Activated CD8-positive, alpha-beta memory T cell treated with anti-CD3 and anti-CD28 coated beads for 36 hours (primary cell): ENCODE results near the gene ERCC2. TPM values are rescaled to one million over a fixed set of nuclear protein-coding genes. Genes with fewer than 3 reads are reported as not detected.

Experiments used
- CTCF ChIA-PET: fragments of 350-600 bp; sonication (Branson Sonifier 250); formaldehyde crosslinking; loops from one replicate; lab custom pipeline; 2021; ENCODE audit warnings: antibody characterized with exemption; lab: Charles Lee
- POLR2A ChIA-PET: fragments of 350-600 bp; sonication (Branson Sonifier 250); formaldehyde crosslinking; loops from one replicate; lab custom pipeline; 2021; ENCODE audit warnings: antibody characterized with exemption; lab: Charles Lee
- total RNA-seq, 2 experiments: library from RNA; stranded (reverse); gene quantifications; one replicate each; pipeline ENCODE4 v1.2.3, GENCODE V29; 2021

ERCC2 gene
- total RNA-seq, 2 experiments from 2014 or later: 23.8 to 27.0 TPM

DNA sequence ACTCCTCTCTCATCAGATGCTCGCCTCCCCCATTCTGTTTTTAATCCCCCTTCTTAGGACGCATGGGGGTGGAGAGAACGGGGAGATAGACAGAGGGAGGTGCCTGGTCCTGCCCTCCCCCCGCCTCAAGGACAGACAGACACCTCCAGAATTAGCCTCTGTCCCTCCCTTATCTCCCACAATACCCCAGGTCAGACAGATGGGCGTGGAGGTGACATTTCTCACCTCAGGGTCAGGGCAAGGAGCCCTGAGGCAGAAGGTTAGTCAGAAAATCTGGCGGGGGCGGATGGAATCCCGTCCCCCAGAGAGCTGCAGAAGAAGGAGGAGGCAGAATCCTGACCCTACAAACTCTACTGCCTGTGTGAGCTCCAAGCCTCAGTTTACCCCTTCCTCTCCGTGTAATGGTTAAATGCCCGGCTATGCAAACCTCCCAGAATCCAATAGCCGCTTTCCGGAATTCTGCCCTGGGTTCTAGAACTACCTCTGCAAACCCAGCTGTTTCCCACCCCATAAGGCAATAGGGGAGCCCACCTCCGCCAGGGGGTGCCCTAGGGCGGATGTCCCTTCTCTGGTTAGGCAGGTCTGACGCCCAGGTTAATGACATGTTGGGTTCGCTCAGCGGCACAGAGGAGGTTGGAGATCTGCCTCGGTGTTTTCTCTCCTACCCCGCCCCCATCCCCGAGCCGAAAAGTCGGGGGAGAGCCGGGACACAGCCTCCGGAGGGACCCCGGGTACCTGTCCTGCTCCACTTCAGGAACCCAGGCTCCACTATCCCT is 33.6 kb upstream of the ERCC2 start:
- CTCF ChIA-PET: interaction anchor here (1.0 to 6.0 kb wide), 7 partner anchors 10 to 85 kb away, joined by 3 to 28 read pairs (median 5); partner anchors contain the start of gene ERCC2

GRCh38 chr19:45403272-45403671 is 32.9 kb upstream of the ERCC2 start:
- CTCF ChIA-PET: interaction anchor here (0.6 to 6.0 kb wide), 8 partner anchors 25 to 1969 kb away, joined by 3 to 28 read pairs (median 4); partner anchors contain the start of gene ERCC2
- POLR2A ChIA-PET: no interaction called here

More for the DNA sequence above, 33.6 kb upstream of the ERCC2 start:
- POLR2A ChIA-PET: no interaction called here

- ChIA-PET POLR2A (no interaction called here), CTCF (interaction anchor here (0.6 to 6.0 kb wide), 9 partner anchors 9 to 1968 kb away, joined by 3 to 28 read pairs (median 4); partner anchors contain the start of gene ERCC2)
Observed at GRCh38 chr19:45402298-45403061, 32.1 kb upstream of the ERCC2 start.

- CTCF ChIA-PET: interaction anchor here (0.6 to 6.0 kb wide), 8 partner anchors 8 to 366 kb away, joined by 3 to 28 read pairs (median 4); partner anchors contain the start of gene ERCC2
- POLR2A ChIA-PET: no interaction called here
Observed at GRCh38 chr19:45401815-45402214, 31.4 kb upstream of the ERCC2 start.

DNA sequence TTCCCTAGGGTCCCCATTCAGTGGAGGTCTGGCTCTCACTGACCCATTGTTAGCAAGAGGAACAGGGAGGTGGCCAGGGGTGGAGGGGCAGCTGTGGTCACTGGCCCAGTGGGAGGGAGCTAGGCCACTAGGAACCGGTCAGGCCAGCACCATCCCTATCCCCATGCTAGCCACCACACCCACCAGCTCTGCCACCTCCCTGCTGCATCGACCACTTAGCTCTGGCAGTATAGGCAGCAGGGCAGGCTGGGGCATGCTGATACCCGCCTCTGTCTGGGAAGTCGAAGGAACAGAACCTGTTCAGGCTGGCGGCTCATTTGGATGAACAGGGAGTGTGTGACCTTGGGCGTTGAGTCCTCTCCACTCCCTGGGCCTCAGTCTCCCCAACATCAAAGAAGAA is 29.8 kb upstream of the ERCC2 start:
- ChIA-PET POLR2A (no interaction called here), CTCF (interaction anchor here (0.6 to 6.0 kb wide), 5 partner anchors 40 to 560 kb away, joined by 3 to 28 read pairs (median 3); no protein-coding TSS in a partner anchor)

- POLR2A ChIA-PET: interaction anchor here (0.6 kb wide), 1 partner anchor 242 kb away, joined by 3 read pairs; no protein-coding TSS in a partner anchor
- CTCF ChIA-PET: interaction anchor here (1.1 kb wide), 1 partner anchor 12 kb away, joined by 3 read pairs; no protein-coding TSS in a partner anchor
Observed at GRCh38 chr19:45395821-45396617, 25.6 kb upstream of the ERCC2 start.

DNA sequence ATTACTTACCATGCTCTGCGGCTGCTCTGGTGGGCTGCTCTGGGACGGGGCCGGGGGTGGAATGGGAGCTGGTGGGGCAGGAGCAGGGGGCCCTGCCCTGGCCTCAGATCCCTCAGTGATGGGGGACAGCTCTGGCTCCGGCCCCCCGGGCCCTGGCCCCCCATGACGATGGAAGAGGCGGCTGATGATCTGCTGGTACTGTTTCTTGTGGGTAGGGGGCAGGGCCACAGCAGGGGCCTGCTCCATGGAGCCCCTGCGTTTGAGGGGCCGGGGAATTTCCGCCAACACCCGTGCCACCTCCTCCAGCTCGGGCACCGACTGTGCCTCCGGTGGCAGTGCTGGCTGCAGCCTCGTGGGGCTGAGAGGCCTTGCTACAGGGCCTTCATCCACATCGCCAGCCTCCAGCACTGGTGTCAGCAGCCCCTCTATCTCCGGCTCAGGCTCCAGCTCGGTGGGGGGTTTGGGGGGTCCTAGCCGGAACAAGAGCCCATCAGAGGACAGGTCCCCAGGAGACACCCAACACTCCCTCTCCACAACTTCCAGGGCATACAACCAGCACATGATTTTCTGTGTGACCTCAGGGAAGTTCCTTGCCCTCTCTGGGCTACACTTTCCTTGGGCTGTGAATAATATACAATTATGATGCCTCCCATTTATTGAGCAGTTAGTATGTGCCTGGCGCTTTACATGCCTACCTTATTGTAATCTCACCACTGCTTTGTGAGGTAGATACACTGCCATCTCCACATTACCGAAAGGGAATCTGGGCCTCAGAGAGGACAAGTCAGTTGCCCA is 21.7 kb upstream of the ERCC2 start:
- ChIA-PET CTCF (no interaction called here), POLR2A (no interaction called here)

DNA sequence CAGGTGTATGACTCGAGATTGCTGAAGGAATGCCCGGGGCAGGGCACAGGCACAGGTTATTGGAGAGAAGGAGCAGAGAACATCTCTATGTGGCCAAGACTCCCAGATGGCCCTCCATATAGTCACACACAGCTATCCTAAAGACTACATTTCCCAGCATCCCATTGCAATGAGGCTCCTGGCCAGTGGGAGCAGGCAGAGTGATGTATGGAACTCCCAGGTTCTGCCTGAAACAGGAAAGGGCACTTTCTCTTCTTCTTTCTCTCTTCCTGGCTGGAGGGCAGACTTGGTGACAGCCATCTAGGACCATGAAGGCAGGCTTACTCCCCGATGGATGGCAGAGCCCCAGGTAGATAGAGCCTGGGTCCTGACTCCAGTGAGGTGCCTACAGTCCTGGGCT is 21.0 kb upstream of the ERCC2 start:
- CTCF ChIA-PET: no interaction called here

DNA sequence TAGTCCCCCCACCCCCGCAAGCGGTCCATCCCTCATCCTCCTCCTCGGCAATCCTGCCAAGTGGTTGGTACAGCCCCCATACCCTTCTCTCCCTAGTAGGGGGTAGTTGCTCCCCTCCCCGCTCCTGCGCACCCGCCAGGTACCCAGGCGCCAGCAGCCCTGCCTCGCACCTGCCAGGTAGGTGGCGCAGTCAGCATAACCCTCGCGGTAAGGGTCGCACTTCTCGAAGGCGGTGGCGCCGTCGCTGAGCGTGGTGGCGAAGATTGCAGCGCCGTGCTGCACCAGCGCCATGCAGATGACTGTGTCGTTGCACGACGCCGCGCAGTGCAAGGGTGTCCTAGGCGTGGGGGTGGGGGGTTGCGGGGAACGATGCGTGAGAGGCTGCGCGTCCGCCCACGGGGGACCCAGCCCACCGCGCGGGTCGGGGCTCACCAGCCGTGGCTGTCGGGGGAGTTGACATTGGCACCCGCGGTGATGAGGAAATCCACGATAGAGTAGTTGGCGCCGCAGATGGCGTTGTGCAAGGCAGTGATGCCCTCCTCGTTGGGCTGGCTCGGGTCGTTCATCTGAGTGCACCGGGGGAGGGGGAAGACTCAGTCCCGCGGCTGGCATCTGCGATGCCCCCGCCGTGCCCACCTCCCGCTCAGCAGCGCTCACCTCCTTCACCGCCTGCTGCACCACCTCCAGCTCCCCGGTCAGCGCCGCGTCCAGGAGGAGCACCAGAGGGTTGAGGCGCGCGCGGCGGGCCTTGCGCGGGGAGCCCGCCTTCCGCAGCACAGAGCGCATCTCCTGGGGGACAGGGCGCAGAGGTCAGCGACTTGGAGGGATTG is 15.2 kb upstream of the ERCC2 start:
- CTCF ChIA-PET: interaction anchor here (0.6 kb wide), 1 partner anchor 300 kb away, joined by 4 read pairs; no protein-coding TSS in a partner anchor
- POLR2A ChIA-PET: no interaction called here

More for the DNA sequence above, 21.0 kb upstream of the ERCC2 start:
- POLR2A ChIA-PET: no interaction called here

DNA sequence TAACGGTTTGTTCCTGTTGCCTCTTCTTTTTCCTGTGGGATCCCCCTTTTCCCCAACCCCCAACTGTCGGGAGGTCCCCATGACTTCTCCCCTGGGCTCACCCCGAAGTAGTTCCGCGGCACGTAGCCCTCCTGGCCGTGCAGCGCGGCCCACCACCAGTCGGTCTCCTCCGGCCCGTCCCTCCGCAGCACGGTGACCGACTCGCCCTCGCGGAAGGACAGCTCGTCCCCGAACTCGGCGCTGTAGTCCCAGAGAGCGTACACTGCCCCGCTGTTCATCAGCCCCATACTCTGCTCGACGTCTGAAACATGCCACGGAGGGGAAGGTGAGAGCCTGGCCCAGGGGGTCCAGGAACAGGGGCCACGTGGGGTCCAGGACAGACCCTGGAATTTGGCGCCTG is 12.1 kb upstream of the ERCC2 start:
- CTCF ChIA-PET: no interaction called here
- POLR2A ChIA-PET: no interaction called here

DNA sequence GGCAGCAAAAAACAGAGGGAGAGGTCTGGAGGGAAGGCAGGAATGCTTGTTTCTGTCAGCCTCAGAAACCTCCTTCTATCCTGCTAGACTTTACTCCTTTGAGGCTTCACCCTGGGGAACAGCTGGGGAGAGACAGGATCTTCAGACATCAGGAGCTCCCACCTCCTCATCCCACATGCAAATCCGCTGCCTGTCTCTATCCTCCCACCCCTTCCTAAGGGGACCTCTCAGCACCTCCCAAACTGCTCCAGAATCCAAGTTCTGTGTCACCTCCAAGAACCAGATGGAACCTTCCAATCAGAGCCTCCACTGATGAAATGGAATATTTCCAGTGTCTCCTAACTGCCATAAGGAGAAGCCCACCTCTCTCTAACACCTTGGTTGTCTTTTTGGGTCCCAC is 9.7 kb upstream of the ERCC2 start:
- POLR2A ChIA-PET: no interaction called here
- CTCF ChIA-PET: interaction anchor here (1.2 kb wide), 1 partner anchor 105 kb away, joined by 3 read pairs; no protein-coding TSS in a partner anchor

DNA sequence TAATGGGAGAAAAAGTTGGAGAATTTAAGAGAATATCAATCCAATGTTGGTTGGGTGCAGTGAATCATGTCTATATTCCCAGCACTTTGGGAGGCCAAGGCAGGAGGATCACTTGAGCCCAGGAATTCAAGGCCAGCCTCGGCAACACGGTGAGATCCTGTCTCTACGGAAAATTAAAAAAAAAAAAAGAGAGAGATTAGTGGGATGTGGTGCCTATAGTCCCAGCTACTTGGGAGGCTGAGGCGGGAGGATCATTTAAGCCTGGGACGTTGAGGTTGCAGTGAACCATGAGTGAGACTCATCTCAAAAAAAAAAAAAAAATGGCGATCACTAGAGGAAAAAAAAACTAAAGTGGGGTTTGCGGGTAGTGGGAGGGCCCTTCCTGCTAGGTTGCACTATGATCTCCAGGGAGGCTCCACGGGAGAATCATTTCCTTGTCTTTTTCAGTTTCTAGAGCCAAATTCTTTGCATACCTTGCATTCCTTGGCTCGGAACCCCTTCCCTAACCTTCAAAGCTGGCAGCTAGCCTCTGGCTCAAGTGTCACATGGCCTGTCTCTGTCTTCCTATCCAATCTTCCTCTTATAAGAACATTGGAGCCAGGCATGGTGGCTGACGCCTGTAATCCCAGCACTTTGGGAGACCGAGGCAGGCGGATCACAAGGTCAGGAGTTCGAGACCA is 5.8 kb upstream of the ERCC2 start:
- POLR2A ChIA-PET: no interaction called here
- CTCF ChIA-PET: interaction anchor here (1.1 kb wide), 1 partner anchor 63 kb away, joined by 3 read pairs; no protein-coding TSS in a partner anchor

DNA sequence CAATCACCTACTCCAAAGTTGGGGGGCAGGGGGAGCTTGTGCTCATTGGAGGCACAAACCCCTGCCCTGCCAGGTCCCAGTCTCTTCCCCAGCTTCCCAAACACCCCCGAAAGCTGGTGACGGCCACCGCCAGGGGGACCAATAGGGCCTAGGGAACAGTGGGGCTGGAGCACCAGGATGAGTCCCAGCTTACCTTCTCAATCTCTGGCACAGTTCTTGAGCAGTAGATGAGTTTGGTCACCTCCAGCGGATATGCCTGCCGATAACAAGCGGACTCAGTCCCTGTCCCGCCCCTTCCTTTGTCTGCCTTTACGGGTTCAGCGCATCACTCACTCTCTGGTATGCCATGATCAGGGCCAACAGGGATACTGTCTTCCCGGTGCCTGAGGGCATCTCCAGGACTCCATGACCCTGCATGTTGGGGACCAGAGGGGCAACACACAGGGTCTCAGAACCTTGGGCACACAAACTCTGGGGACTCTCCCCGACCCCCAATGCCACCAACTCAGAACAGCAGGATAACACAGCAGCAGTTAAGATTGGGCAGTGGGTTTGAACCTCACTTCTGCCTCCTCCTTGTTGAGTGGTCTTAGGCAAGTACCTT is 1.5 kb downstream of the ERCC2 start:
- ChIA-PET POLR2A (no interaction called here), CTCF (interaction anchor here (0.8 to 3.1 kb wide), 3 partner anchors 30 to 110 kb away, joined by 3 to 9 read pairs (median 4); no protein-coding TSS in a partner anchor)

DNA sequence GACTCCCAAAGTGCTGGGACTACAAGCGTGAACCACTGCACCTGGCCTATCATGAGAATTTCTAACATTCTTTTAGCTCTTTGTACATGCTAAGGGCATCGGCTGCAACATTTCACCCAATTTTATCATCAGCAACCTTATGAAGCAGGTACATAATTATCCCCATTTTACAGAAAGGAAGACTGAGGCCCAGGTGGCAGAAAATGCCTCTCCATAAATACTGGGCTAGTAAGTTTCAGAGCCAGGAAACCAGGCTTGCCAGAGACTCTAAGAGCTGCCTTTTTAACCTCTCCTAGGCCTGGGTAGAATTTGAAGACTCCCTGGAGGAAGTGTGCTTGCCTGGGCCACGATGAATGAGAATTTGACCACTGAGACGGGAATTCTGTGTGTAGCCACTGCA is 2.2 kb downstream of the ERCC2 start:
- CTCF ChIA-PET: interaction anchor here (0.8 to 1.4 kb wide), 2 partner anchors 29 to 110 kb away, joined by 3 to 4 read pairs; no protein-coding TSS in a partner anchor
- POLR2A ChIA-PET: no interaction called here

DNA sequence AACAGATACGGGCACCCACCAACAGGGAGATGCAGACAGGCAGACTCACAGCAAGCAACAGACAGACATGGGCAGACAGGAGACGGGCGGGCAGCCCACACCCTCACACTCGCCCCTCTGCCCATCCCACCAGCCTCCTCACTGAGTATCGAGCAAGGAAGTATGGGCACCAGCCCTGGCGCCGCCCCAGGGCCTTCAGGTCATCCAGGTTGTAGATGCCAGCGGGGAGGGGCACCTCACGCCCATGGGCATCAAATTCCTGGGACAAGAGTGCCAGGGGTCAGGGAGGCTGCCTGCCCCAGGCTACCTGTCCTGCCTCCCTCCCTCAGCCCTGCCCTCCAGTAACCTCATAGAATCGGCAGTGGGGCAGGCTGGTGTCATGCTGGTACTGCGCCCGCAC is 5.7 kb downstream of the ERCC2 start:
- CTCF ChIA-PET: no interaction called here

DNA sequence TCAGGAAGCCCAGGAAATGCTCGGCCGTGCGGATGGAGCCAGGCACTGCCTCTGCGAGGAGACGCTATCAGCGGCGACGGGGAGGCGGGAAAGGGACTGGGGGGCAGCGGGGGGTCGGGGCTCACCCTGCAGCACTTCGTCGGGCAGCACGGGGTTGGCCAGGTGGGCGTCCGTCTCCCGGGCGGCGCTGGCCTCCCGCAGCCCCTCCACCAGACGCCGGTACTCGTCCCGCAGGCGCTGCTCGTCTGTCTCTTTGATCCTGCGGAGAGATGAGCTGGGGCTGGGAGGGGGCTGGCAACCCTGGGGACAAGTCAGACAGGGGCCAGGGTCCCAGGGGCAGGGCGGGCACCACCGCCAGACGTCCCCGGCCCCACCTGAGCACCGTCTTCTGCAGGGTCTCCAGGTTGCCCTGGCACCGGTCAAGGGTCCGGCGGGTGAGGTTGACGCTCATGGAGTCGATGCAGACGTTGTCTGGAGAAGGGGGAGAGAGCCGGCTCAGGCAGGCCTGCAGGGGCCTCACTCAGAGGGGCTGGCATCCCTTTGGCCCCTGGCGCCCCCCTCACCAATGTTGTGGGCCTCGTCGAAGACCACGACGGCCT is 6.4 kb downstream of the ERCC2 start:
- POLR2A ChIA-PET: no interaction called here
- CTCF ChIA-PET: interaction anchor here (0.6 kb wide), 1 partner anchor 122 kb away, joined by 3 read pairs; no protein-coding TSS in a partner anchor

More for the DNA sequence above, 5.7 kb downstream of the ERCC2 start:
- POLR2A ChIA-PET: no interaction called here
